Measurements from ENCODE around the gene PLRG1. TPM values are rescaled to one million over a fixed set of nuclear protein-coding genes. Genes with fewer than 3 reads are reported as not detected.

The PLRG1 gene
- total RNA-seq, 1 donor from 2014 or later: 55.7 TPM

DNA sequence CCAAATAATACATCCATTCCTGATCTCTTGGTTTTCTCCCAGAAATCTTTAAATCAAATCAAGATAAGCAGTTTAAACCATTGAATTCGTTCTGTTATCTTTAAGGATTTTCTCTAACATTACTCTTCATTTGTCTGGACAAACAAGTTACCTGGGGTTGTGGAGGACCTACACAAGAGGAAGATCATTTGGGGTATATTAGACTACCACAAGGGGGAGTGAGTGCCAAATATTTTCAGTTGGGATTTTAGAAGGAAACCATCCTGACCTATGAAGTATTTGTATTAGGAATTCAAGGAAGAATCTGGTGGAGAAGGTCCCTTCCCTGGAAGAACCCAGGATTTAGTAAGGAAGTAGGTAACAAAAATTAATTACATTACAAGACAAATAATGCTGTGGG lies 46.6 kb downstream of the PLRG1 start:
- H3K4me3 ChIP-seq: no peak overlapping the region
- TF ChIP-seq, protein P1, sequence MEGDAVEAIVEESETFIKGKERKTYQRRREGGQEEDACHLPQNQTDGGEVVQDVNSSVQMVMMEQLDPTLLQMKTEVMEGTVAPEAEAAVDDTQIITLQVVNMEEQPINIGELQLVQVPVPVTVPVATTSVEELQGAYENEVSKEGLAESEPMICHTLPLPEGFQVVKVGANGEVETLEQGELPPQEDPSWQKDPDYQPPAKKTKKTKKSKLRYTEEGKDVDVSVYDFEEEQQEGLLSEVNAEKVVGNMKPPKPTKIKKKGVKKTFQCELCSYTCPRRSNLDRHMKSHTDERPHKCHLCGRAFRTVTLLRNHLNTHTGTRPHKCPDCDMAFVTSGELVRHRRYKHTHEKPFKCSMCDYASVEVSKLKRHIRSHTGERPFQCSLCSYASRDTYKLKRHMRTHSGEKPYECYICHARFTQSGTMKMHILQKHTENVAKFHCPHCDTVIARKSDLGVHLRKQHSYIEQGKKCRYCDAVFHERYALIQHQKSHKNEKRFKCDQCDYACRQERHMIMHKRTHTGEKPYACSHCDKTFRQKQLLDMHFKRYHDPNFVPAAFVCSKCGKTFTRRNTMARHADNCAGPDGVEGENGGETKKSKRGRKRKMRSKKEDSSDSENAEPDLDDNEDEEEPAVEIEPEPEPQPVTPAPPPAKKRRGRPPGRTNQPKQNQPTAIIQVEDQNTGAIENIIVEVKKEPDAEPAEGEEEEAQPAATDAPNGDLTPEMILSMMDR (IDR thresholded peaks at IDR 0.05): peak; percentile 43
- no peaks in the 10 kb centered on the region for H3K4me1 ChIP-seq
- intact Hi-C loops (cut with DNase I): no loop called here
- DNase-seq (no peak), ATAC-seq (no peak)
- H3K36me3 ChIP-seq: no peaks in the 10 kb centered on the region
- peaks cover 14% of the 10 kb centered on the region for H3K27me3 ChIP-seq (ENCODE audit: low read depth)
- no peaks in the 10 kb centered on the region for H3K9me3 ChIP-seq
- H3K27ac ChIP-seq: no peak overlapping the region

DNA sequence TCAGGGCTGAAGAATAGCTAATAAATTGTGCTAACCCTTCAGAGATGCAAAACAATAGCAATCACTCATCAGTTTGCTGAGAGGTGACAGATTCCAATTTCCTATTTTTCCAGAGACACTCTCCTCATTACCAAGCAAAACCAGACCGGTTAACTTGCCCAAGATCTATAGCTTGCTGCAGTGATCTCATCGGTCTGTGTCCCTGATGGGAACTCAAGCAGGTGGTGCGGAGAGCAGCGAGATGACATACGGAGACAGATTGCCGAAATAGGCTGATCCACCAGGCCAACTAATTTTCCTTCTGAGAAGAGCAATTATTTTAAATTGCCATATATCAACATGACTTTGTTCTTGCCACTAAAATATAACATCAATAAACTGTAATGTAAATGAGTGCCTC lies 48.1 kb downstream of the PLRG1 start:
- no peak overlapping the region for H3K27ac ChIP-seq
- H3K4me3 ChIP-seq: no peak overlapping the region
- TF ChIP-seq, protein P1 (IDR thresholded peaks at IDR 0.05): no peak
- no peak for DNase-seq
- no peaks in the 10 kb centered on the region for H3K36me3 ChIP-seq
- H3K4me1 ChIP-seq: no peaks in the 10 kb centered on the region
- intact Hi-C loops (cut with DNase I): no loop called here
- no peak for ATAC-seq
- peaks cover 14% of the 10 kb centered on the region for H3K27me3 ChIP-seq (ENCODE audit: low read depth)
- H3K9me3 ChIP-seq: no peaks in the 10 kb centered on the region

DNA sequence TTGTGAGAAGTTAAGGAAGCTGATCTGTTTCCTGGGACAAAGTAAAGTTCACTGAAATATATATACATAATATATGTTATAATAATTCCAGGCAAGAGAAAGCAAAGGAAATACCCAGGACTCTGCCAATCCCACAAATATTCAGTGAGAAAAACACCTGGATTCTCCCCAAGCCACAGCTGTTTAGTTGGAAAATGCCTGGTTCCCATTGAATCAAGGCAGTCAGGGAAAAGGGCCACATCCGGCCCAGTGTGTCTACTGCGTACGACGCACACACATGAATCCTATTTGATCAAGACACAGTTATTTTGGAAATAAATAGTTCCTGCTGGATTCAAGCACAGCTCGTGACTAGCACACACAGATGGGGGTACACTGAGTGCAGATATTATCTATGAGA lies 52.3 kb downstream of the PLRG1 start:
- TF ChIP-seq, protein P1 (IDR thresholded peaks at IDR 0.05): no peak
- ATAC-seq (no peak), DNase-seq (no peak)
- no peaks in the 10 kb centered on the region for H3K36me3 ChIP-seq
- no peak overlapping the region for H3K4me3 ChIP-seq
- H3K27me3 ChIP-seq (ENCODE audit: low read depth): peaks cover 25% of the 10 kb centered on the region
- intact Hi-C loops (cut with DNase I): no loop called here
- H3K4me1 ChIP-seq: no peaks in the 10 kb centered on the region
- no peaks in the 10 kb centered on the region for H3K9me3 ChIP-seq
- no peak overlapping the region for H3K27ac ChIP-seq

DNA sequence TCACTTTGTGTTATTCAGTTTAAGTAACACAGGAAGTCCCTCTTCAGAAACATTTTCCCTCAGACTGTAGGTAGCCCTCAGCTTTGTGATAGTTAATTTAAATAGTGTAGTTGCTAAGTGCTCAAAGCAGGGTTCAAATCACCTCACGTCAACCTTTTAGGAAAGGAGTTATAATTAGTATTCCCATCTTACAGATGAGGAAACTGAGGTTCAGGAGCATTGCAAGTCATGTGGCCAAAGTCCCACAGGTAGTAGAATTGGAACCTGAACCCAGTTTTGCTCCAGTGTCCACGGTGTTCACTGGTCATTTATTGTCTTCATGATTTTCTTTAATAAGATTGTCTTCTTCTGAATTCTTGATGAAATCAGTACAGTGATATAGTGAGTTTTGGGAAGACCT lies 54.3 kb downstream of the PLRG1 start:
- Histone ChIP-seq H3K9me3 (no peaks in the 10 kb centered on the region), H3K27ac (no peak overlapping the region), H3K36me3 (no peaks in the 10 kb centered on the region), H3K4me1 (peaks cover 15% of the 10 kb centered on the region), H3K27me3 (ENCODE audit: low read depth) (peaks cover 34% of the 10 kb centered on the region), H3K4me3 (no peak overlapping the region)
- TF ChIP-seq, protein P1 (IDR thresholded peaks at IDR 0.05): no peak
- ATAC-seq (no peak), DNase-seq (no peak)
- intact Hi-C loops (cut with DNase I): no loop called here

DNA sequence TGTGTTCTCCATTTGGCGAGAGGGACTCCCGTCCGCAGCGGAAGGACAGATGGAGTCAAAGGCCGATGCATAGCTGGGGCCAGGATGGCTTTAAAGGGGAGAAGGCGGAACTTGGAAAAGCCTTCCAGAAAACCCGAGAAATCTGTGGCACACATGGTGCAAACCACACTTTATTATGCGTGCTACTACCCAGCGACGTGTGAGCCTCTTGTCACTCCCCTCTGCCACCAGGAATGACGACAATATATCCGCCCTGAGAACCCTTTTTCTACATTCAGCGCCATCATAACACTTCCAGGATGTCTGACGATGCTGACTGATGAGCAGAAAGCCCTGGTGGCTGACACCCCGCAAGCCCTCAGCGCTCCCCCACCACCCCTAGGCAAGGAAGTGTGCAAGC lies 57.9 kb downstream of the PLRG1 start:
- H3K4me1 ChIP-seq: peaks cover 24% of the 10 kb centered on the region
- intact Hi-C loops (cut with DNase I): no loop called here
- H3K27ac ChIP-seq: no peak overlapping the region
- TF ChIP-seq, protein P1 (IDR thresholded peaks at IDR 0.05): no peak
- peaks cover 64% of the 10 kb centered on the region for H3K27me3 ChIP-seq (ENCODE audit: low read depth)
- no peaks in the 10 kb centered on the region for H3K36me3 ChIP-seq
- ATAC-seq (no peak), DNase-seq (no peak)
- peak overlapping the region; percentile 39 for H3K4me3 ChIP-seq
- no peaks in the 10 kb centered on the region for H3K9me3 ChIP-seq
